SK-N-SH treated with all-trans-retinoic acid at 6 μM for 48 hours (cell line): Measurements from ENCODE around the gene UBE2G1.

Source experiments
- BACH2 ChIP-seq: fragments of 250-450 bp; sonication (Bioruptor Pico); IDR thresholded peaks from 2 replicates; pipeline ENCODE4 v1.9.0; 2021; ENCODE audit warnings: mild to moderate bottlenecking, borderline replicate concordance
- CREB5 ChIP-seq: fragments of 250-450 bp; sonication (Bioruptor Pico); IDR thresholded peaks from 2 replicates; pipeline ENCODE4 v1.5.1; 2020; ENCODE audit warnings: low read depth, mild to moderate bottlenecking, moderate library complexity
- ESRRG ChIP-seq: fragments of 250-450 bp; sonication (Bioruptor Pico); IDR thresholded peaks from 2 replicates; pipeline ENCODE4 v1.6.1; 2021; ENCODE audit warnings: mild to moderate bottlenecking
- RARB ChIP-seq: fragments of 250-450 bp; sonication (Bioruptor Pico); IDR thresholded peaks from 2 replicates; pipeline ENCODE4 v1.8.0; 2021; ENCODE audit warnings: mild to moderate bottlenecking, moderate library complexity
- TOX ChIP-seq: fragments of 250-450 bp; sonication (Bioruptor Pico); IDR thresholded peaks from 2 replicates; pipeline ENCODE4 v1.8.0; 2021; ENCODE audit warnings: mild to moderate bottlenecking, moderate library complexity, borderline replicate concordance
- ZC3H10 ChIP-seq: fragments of 250-450 bp; sonication (Bioruptor Pico); IDR thresholded peaks from 2 replicates; pipeline ENCODE4 v1.5.1; 2021; ENCODE audit warnings: mild to moderate bottlenecking, moderate library complexity

GRCh38 chr17:4331614-4332013 is 34.9 kb downstream of the UBE2G1 start:
- TF ChIP-seq BACH2, result no peak
- no peak for TF ChIP-seq ZC3H10 (CRISPR knock-in tag)
- TF ChIP-seq CREB5 (CRISPR knock-in tag), result no peak
- TF ChIP-seq TOX (CRISPR knock-in tag), result no peak
- no peak for TF ChIP-seq RARB (CRISPR knock-in tag)
- no peak for TF ChIP-seq ESRRG (CRISPR knock-in tag)
